HK-2 (cell line): ENCODE data around the gene TMEM184C.

Experiments used
- DNase-seq: peaks from one replicate; pipeline ENCODE4 v3.0.0-alpha.2; 2018; ENCODE audit not compliant: unreplicated experiment

Gene TMEM184C

DNA sequence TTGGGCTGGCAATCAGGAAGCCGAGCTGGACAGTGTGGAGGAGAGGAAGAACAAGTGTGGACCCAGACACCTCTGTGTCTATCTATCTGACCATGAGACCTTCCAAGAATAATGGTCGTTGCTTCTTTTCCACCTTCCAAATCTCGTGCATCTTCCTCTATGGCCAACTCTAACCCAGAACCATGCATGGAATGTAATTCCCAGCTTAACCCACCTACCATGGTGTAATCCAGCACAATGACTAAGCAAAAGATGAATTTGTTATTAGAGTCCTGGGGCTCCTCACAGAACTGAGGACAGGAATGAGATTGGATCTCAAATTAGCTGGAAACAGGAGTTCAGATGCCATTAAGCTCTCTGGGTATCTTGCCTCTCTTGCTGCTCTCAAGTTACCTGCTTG lies 17.4 kb upstream of the TMEM184C start:
- DNase-seq: no peak

DNA sequence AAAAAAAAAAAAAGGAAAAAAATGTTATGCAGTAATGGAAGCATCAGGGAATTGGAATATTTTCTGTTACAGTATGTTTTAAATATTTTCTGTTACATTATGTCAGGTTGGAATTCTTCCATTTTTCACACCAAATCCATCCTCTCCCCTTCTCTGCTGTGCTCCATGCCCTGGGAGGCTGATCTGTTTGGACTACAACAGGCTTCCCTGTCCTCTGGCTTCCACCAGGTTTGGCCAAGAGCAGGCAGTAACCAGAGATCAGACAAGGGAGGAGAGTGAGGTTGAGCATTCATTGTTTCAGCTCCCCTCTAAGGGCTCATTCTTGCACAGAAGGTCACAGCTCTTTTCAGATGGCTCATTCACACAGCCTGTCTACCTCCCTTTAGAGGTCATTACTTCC lies 11.7 kb upstream of the TMEM184C start:
- DNase-seq: no peak

DNA sequence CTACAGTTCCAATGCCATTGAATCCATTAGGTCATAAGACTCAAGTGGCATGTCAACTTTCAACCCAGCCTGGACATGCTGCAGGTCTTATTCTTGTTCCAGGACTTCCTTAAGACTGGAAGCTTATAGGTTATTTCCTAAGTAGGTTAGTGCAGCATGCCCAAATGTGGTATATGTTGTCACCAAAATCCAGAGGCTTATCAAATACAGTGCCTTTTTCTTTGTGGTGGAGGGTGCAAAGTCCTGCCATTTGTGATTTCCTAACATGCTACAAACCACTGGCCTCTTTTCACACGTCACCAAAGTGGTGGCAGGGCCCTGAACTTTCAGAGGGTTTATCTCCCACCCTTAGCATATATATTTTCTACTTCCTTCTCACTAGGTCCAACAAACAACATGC lies 9.7 kb upstream of the TMEM184C start:
- no peak for DNase-seq

DNA sequence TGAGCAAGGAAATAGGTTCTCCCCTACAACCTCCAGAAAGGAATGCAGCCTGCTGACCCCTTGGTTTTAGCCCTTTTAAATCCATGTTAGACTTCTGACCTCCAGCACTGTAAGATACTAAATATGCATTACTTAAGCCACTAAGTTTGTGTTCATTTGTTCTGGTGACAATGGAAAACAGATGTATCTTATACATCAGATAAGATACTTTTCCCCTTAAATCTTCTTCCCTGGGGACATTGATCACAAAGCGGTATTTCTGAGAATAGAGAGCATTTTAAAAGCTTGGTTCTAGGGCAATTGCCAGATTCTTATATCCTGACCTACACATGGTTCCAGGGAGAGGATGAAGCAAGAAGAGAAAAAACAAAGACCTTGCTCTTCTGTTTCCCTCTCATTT lies 6.5 kb upstream of the TMEM184C start:
- no peak for DNase-seq

DNA sequence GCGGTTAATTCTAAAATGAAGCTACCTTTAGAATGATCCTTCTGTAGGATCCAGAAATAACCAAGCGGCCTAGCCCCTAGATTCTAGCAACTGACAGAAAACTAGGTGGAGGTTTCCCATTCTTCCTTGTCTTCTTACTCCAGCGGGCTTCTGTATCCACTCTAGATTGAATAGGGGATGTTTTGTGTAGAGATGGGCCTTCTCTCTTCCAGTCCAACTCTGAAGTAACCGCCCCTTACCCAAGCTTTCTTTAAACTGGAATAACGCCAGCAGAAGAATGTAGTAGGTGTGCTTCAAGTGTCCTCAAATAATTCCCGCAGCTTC lies 386 bp upstream of the TMEM184C start:
- no peak for DNase-seq

DNA sequence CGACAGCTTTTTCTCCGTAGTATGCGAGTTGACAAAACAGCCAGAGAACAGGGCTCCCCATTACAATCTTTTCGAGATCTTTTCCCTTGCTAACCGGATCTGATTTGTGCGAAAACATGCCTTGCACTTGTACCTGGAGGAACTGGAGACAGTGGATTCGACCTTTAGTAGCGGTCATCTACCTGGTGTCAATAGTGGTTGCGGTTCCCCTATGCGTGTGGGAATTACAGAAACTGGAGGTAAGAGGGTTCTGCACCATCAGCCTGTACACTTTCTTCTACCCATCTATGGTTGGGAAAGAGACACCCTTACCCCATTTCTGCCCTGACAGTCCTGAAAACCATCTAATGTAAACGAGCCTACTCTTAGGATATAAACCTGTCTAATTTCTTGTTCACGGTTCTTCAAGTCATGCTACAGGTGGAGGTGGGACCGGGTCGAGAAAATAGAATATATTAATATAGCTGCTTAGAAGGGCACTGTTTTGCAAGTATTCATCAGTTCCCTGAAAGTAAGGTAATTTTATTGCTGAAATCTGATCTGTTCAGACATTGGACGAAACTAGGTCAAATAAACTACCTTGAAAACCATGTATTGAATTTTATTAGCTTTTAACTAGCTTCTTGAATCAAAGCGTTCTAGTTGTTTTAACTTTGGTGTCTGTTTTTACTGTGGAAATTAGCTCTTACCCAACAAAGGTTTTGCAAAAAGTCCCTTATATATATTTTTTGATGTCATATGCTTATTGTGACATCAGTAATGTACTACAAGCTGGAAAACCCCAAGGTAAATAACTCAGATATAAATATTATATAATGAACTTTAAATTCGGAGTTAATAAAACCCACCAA lies 869 bp downstream of the TMEM184C start:
- no peak for DNase-seq

DNA sequence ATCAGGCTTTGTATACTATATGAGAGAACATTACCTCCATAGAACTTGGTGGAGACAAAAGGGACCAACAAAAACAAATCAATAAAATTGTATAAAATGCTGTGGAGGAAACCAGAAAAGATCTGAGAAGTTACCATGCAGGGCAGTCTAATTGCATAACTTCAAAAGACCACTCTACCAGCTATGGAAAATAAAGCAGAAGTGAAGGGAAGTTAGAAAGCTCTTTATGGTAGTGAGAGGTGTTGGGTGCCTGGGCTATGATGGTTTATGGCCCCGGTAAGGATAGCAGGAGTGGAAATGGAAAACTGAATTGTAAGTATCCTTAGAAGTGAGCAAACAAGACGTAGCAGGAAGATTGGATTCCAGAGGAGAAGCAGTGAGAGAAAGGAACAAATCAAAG lies 3.1 kb downstream of the TMEM184C start:
- DNase-seq: no peak

DNA sequence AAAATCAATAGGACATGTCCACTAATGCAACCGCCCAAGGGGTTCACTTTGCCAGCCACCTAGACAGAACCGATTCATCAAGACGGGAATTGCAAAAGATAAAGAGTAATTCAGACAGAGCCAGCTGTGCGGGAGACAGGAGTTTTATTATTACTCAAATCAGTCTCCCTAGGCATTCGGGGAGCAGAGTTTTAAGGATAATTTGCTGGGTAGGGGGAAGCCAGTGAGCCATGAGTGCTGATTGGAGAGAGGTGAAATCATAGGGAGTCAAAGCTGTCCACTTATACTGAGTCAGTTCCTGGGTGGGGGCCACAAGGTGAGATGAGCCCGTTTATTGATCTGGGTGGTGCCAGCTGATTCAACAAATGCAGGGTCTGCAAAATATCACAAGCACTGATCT lies 8.5 kb downstream of the TMEM184C start:
- DNase-seq: no peak

DNA sequence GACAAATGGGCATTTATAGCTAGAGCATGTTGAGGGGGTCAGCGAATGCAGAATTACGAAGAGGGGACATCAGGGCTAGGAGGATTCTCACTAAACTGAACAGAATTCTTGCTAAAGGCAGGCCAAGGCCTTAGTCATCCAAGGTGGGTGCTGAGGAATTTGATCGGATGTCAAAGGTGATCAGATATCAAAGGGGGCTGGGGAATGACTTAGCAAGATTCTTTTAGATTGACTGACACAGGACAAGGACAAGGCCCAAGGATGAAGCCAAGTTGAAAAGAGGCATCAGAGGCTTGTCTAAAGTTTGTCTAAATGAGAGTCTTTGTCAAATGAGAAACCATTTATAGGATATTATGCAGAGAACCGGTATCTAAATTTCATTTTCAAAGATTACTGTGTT lies 9.7 kb downstream of the TMEM184C start:
- DNase-seq: no peak

DNA sequence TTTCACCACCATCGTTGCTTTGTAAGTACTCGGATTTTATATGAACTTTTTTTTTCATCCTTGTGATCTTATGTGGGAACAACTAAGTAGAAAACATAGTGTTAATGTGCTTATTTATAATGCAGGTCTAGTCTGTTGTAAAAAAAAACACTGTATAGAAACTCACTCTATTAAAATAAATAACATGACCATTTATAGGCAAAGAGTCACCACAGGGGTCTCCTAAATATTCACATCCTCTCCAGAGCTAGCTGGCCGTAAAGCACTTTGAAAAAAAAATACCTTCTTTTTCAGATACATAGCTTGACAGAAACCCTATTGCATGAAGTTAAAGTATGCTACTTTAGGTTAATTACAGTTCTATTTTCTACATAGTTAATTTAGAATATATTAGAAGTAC lies 11.2 kb downstream of the TMEM184C start:
- no peak for DNase-seq

DNA sequence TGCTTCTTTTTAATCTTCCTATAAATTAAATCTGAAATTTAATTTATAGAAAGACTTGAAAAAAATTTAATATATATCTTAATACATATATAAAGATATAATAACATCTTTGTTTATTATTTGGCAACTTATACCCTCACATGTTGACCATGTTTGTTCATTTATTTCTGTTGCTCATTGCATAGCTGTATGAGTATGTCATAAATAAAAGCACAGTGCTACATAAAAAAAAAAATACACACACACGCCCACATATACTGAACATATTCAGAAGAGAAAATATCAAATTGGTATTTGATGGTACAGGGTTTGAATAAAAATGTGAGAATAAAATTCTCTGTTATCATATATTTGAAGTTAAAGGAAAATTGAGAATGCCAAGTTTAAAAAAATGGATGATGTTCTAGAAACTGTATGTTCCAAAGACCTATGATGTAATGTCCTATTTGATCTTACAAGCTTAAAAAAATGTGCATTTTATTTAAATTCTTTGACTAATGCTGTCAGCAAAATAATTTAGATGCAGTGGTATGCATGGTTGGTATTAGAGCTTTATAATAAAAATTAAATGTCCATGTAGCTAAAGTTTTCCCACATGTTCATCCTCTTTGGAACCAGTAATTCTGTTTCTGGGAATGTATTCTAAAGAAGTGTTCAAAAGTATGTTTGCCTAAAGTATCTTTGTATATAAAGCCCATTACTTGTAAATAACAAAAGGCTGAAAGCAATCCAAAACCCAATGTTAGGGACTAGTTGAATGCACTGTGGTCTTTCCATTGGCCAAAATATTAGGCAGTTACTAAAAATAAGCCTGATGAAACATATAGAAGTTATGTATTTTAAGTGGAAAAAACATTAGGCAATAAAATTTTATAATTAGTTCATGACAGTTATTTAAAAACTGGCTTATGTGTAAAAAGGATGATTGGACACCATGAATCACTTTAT lies 12.9 kb downstream of the TMEM184C start:
- no peak for DNase-seq

DNA sequence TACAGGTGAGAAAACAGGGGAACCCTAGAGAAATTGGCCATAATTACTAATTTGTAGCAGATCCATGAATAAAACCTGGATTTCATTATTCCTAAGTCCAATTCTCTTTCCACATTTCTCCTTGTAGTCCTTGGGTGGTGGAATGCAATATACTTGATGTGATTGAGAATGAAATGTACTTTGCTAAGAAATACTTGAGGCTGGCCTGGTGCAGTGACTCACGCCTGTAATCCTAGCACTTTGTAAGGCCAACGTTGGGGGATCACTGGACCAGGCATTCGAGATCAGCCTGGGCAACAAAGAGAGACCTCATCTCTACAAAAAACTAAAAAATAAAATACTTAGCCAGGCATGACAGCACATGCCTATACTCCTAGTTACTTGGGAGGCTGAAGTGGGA lies 15.9 kb downstream of the TMEM184C start:
- DNase-seq: no peak

DNA sequence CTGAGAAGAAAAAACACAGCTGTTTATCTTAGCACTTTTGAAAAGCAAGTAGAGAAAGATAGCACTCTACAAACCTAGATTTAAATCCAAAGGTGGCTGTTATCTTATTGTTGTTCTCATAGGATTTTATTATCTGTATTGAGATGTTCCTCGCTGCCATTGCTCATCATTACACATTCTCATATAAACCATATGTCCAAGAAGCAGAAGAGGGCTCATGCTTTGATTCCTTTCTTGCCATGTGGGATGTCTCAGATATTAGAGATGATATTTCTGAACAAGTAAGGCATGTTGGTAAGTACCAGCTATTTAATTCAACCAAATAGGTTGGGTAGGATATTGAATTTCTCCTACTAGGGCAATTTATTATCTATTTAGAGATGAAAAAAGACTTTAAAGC lies 16.4 kb downstream of the TMEM184C start:
- no peak for DNase-seq

DNA sequence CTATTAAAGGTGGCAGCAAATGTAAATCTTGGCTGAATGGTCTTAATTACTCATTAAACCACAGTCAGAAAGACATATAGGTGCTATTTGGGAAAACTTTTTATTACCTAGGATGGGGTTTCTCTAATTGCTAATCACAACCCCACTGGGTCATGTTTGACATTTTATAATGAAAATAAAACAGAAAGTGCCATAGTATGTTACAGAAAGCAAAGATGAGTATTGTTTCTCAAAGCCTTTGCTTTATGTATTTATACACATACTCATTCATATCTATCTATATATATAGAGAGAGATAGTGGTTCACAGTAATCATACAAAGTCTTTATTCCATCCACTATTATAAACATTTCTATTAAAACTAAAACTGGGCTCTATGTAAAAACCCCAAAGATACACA lies 18.2 kb downstream of the TMEM184C start:
- no peak for DNase-seq

DNA sequence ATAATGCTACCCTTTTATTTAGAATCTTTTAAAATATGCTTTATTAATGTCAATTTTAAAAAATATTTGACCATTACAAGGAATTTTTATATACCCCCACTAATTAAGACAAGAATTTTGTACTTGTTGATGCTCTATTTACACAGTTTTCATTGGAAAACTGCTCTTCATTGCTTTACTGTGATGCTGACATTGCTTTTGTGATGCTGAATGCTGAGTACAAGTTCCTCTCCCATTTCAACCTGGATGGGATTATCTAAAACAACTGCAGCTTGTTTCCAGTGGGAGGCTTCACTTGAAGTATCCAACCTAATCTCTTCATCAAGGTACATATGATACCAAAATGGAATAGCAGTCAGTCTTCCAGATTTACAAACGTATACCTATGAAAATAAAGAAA lies 21.2 kb downstream of the TMEM184C start:
- no peak for DNase-seq

DNA sequence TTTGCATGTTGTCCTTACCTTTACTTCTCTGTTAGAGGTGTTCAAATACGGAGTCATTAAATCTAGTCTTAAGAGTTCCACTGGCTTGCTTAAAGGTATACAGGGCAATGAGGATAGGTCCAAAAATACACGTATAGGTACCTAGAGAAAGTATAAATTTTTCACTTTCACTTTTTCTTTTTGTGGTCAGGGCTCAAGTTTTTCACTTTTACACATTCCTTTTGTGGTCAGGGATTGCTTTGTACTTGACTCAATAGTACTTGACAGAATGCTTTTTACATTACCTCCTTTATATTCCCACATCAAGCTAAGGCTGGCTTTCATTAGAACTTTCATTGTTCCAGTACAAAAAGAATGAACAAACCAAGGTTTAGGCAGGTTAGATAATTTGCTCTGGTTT lies 21.7 kb downstream of the TMEM184C start:
- DNase-seq: no peak

DNA sequence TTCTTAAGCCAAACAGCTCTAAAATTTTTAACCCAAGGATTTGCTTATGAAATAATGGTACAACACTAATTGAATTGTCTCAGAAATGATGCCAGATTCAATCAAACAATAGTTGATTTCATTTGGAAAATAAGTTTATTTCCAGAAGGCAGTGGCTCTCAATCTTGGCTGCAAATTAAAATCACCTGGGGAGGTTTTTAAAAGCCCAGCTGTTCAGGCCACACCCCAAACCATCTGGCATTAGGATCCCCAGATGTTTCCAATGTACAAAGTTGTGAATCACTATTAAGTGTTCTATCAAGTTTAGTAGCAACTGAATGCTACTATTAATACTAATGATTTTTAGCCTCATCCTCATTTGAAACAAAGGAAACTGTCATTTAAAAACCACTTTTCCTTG lies 22.2 kb downstream of the TMEM184C start:
- no peak for DNase-seq

DNA sequence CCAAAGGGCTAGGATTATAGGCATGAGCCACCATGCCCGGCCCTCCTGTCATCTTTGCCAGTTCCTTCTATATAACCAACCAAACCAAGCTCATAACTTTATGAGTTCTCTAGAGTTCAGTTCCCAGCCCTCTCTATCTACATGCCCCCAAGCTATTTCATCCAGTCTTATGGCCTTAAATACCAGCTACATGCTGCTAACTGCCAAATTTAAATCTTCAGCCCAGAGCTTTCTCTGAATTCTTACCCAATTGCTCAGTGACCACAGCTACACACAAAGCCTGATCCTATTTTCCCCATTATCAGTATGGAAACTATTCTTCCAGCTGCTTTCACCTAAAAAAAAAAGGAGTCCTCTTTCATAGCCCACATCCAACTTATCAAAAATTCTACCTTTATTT lies 23.1 kb downstream of the TMEM184C start:
- no peak for DNase-seq

DNA sequence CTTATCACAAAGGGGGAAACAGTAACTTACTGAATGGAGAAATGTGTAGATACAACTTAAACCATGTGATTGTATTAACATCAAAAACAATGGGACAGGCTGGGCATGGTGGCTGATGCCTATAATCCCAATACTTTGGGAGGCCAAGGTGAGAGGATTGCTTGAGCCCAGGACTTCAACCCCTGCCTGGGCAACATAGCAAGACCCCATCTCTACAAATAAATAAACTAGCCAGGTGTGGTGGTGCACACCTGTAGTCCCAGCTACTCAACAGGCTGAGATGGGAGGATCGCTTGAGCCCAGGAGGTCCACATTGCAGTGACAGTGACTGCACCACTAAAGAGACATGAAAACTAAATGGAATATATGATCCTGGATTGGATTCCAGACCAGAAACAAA lies 26.4 kb downstream of the TMEM184C start:
- no peak for DNase-seq

DNA sequence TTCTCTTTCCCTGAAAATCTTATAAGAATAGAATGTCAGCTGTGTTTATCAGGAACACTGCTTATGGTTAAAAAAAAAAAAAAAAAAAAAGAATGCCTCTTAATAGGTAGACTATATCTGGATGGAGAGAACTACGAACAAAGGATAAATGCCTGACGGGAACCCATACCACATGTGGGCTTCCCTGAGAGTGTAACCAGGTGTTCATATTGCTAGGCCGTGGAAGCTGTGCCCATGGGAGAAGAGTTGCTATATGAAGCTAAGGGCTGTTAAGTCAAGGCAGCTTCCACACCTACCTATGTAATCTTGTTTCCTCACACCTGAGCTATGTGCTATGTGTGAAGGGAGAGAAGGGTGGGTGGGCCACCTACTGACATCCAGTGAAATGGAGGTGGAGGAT lies 27.3 kb downstream of the TMEM184C start:
- DNase-seq: no peak

DNA sequence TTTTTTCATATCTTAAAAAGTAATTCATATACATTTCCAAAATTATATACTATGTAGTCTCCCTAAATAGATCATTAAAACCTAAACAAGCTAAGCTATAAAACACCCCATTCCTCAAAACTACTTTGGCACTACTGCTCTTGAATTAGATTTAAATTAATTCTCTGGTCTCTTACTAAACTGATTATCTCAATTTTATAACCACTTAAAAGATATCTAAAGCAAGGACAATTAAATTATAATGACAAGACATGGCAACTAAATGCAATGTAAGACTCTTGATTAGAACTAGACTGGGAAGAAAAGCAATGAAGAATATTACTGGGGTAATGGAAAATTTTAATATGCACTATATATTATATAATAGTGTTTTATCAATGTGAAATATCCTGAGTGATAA lies 27.9 kb downstream of the TMEM184C start:
- no peak for DNase-seq

DNA sequence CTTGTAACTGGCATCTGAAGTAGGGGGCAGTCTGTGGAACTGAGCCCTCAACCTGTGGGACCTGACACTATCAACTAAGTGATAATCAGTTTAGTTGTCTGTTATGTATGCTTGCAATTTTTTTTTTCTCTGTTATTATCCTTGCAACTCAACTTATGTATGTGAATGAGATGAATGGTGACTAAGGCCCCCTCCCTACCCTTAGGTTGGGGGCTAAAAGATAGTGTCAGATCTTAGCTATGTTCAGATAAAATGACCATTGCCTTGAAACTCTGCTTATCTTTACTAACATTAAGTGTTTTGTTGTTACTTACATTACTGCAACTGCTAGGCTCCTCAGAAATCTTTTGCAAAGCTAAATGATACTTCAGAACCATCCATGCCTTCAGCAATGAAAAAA lies 31.5 kb downstream of the TMEM184C start:
- DNase-seq: no peak

DNA sequence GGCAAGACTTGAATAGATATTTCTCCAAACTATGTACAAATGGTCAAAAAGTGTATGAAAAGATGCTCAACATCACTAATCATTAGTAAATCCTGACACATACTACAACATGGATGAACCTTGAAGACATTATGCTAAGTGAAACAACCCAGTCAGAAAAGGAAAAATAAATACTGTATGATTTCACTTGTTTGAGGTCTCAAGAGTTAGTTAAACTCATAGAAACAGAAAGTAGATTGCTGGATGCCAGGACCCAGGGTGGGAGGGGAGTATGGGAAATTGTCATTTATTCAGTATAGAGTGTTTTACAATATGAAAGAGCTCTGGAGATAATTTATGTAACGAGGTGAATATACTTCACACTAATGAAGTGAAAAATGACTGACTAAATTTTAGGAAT lies 34.4 kb downstream of the TMEM184C start:
- DNase-seq: no peak
